ENCODE measurements around the gene IL2. TPM values are rescaled to one million over a fixed set of nuclear protein-coding genes. Genes with fewer than 3 reads are reported as not detected.

Gene IL2
- total RNA-seq, 2 donors from 2014 or later = not detected

- no peaks in the 10 kb centered on the region for H3K27me3 ChIP-seq
- H3K27ac ChIP-seq = no peak overlapping the region
- H3K9me3 ChIP-seq = no peaks in the 10 kb centered on the region
- intact Hi-C loops (cut with DNase I) = no loop called here
- WGBS, 2 donors = 11 to 21% methylated on average over 1 of the region's 1 CpG
- no peak for TF ChIP-seq POLR2A (IDR thresholded peaks at IDR 0.05)
- TF ChIP-seq, protein P1, sequence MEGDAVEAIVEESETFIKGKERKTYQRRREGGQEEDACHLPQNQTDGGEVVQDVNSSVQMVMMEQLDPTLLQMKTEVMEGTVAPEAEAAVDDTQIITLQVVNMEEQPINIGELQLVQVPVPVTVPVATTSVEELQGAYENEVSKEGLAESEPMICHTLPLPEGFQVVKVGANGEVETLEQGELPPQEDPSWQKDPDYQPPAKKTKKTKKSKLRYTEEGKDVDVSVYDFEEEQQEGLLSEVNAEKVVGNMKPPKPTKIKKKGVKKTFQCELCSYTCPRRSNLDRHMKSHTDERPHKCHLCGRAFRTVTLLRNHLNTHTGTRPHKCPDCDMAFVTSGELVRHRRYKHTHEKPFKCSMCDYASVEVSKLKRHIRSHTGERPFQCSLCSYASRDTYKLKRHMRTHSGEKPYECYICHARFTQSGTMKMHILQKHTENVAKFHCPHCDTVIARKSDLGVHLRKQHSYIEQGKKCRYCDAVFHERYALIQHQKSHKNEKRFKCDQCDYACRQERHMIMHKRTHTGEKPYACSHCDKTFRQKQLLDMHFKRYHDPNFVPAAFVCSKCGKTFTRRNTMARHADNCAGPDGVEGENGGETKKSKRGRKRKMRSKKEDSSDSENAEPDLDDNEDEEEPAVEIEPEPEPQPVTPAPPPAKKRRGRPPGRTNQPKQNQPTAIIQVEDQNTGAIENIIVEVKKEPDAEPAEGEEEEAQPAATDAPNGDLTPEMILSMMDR (IDR thresholded peaks at IDR 0.05) = no peak
- DNase-seq (no peak), ATAC-seq (no peak)
- H3K4me3 ChIP-seq = no peak overlapping the region
- no peaks in the 10 kb centered on the region for H3K4me1 ChIP-seq
- no peaks in the 10 kb centered on the region for H3K36me3 ChIP-seq (replicated peaks in 1 of 2; ENCODE audit: insufficient read depth in 1 of 2, low read depth in 2 of 2)
Measured at GRCh38 chr4:122453384-122453995, 3.0 kb downstream of the IL2 start.

DNA sequence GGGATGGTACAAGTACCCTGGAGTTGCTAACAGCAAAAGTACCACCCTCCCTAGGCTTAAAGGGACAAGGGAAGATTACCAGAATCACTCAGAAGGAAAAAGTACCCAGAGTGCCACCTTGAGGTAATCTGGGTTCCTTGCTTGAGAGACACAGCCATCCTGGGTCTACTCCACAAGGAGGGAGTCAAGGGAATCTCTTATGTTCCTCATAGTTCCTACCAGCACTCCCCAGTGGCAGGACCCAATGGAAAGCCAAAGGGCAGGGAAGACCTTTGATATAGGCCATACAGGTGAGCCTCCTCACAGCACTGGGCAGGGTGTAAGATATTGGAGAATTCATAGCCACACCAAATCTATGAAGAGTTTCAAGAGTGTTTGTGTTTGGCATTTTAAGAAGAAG is 5.7 kb downstream of the IL2 start:
- Histone ChIP-seq H3K27me3 (no peaks in the 10 kb centered on the region), H3K27ac (no peak overlapping the region), H3K4me1 (no peaks in the 10 kb centered on the region), H3K9me3 (no peaks in the 10 kb centered on the region), H3K4me3 (no peak overlapping the region), H3K36me3 (replicated peaks in 1 of 2; ENCODE audit: insufficient read depth in 1 of 2, low read depth in 2 of 2) (no peaks in the 10 kb centered on the region)
- ATAC-seq (no peak), DNase-seq (no peak)
- TF ChIP-seq, protein P1 (IDR thresholded peaks at IDR 0.05) = no peak
- no peak for TF ChIP-seq POLR2A (IDR thresholded peaks at IDR 0.05)
- intact Hi-C loops (cut with DNase I) = no loop called here

DNA sequence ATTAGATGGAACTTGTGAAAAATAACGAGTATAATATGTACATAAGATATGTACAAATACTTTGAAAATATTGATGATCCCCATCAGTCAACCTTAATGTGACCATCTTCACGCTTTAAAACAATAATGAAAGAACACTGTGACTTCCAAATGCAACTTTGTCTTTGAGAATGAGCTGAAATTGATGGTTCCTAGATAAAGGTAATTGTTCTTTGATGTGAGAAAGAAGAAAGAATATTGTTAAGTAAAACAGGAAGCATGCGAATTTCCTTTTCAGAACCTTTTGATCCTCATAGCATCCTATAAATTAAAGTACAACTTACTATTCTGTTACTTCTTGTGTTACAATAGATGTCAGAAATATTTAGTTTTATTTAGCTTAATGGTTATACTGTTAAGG is 22.2 kb downstream of the IL2 start:
- Histone ChIP-seq H3K27me3 (no peaks in the 10 kb centered on the region), H3K36me3 (replicated peaks in 1 of 2; ENCODE audit: insufficient read depth in 1 of 2, low read depth in 2 of 2) (no peaks in the 10 kb centered on the region), H3K27ac (no peak overlapping the region), H3K4me3 (no peak overlapping the region), H3K4me1 (no peaks in the 10 kb centered on the region), H3K9me3 (no peaks in the 10 kb centered on the region)
- DNase-seq (no peak), ATAC-seq (no peak)
- WGBS, 2 donors = 40 to 52% methylated on average over 3 of the region's 3 CpGs
- intact Hi-C loops (cut with DNase I) = no loop called here
- TF ChIP-seq, protein P1 (IDR thresholded peaks at IDR 0.05) = no peak
- TF ChIP-seq POLR2A (IDR thresholded peaks at IDR 0.05) = no peak

DNA sequence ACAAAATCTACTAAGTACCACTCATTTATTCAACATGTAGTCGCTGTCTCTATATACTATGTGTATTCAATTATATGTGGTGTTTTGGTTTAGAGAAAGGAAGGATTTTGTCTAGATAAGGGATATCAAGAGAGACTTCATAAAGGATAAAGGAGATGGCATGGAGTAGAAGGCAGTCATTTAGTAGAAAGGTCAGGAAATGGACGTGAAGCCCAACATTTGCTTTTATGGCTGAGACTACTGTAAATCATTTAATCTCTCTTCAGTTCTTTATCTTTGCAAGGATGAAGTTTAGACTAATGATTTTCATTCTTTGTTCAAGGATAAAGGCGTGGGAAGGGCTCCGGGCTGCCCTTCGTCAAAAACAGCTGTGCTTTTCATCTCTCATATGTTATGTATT is 25.2 kb downstream of the IL2 start:
- ATAC-seq (no peak), DNase-seq (no peak)
- H3K4me3 ChIP-seq = no peak overlapping the region
- H3K27me3 ChIP-seq = no peaks in the 10 kb centered on the region
- WGBS, 2 donors = 19% methylated on average over 5 of the region's 5 CpGs
- H3K4me1 ChIP-seq = no peaks in the 10 kb centered on the region
- no peaks in the 10 kb centered on the region for H3K36me3 ChIP-seq (replicated peaks in 1 of 2; ENCODE audit: insufficient read depth in 1 of 2, low read depth in 2 of 2)
- H3K9me3 ChIP-seq = no peaks in the 10 kb centered on the region
- H3K27ac ChIP-seq = no peak overlapping the region
- intact Hi-C loops (cut with DNase I) = no loop called here
- no peak for TF ChIP-seq POLR2A (IDR thresholded peaks at IDR 0.05)
- TF ChIP-seq, protein P1 (IDR thresholded peaks at IDR 0.05) = no peak

DNA sequence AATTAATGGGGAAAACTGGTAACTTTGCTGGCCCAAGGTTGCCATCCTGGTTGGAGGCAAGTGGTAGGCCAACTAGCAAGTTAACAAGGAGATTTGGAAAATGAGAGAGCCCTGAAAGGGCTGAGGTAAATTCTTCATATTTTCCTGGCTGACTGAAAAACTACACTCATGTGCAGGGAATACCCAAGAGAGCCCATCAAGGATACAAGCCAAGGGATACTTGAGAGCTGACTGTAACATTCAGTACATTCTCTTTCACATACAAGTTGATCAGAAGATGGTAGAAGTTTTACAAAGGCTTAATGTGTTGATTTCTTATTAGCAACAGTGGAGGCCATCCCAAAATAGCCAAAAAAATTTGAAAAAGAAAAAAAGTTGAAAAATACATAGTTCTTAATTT is 33.3 kb downstream of the IL2 start:
- intact Hi-C loops (cut with DNase I) = no loop called here
- no peak for DNase-seq
- H3K4me3 ChIP-seq = no peak overlapping the region
- H3K36me3 ChIP-seq (replicated peaks in 1 of 2; ENCODE audit: insufficient read depth in 1 of 2, low read depth in 2 of 2) = no peaks in the 10 kb centered on the region
- no peak for ATAC-seq
- peaks cover 0 to 3% (median 0%) of the 10 kb centered on the region in 3 donors for H3K9me3 ChIP-seq
- H3K4me1 ChIP-seq = no peaks in the 10 kb centered on the region
- H3K27ac ChIP-seq = no peak overlapping the region
- TF ChIP-seq POLR2A (IDR thresholded peaks at IDR 0.05) = no peak
- TF ChIP-seq, protein P1 (IDR thresholded peaks at IDR 0.05) = no peak
- no peaks in the 10 kb centered on the region for H3K27me3 ChIP-seq

Data from body of pancreas (tissue), 4 donors.